ENCODE measurements around the gene KIAA0232.

GRCh38 chr4:6733358-6734164 lies 49.0 kb upstream of the KIAA0232 start:
- TF ChIP-seq EZH2phosphoT487 (IDR thresholded peaks at IDR 0.05; ENCODE audit: insufficient read depth, low read depth), result no peak
- TF ChIP-seq EZH2 (IDR thresholded peaks at IDR 0.05; ENCODE audit: insufficient read depth, poor library complexity, severe bottlenecking), result no peak

Data from GM23248 (cell line).